HepG2 (cell line): Measurements from ENCODE around the gene TBC1D22A.

ENCODE experiments used
- CTCF ChIP-seq: sonication (generic); formaldehyde crosslinking; IDR thresholded peaks from 2 replicates; pipeline ENCODE4 v1.5.0; 2020; ENCODE audit warnings: mild to moderate bottlenecking, missing genetic modification reagents, moderate library complexity
- FUBP1 ChIP-seq: sonication (generic); formaldehyde crosslinking; IDR thresholded peaks from 2 replicates; pipeline ENCODE4 v1.5.1; 2020; ENCODE audit warnings: missing genetic modification reagents, mild to moderate bottlenecking, borderline replicate concordance
- PPARG ChIP-seq: conservative IDR thresholded peaks from 2 replicates; pipeline ENCODE4 v1.6.1; 2016; ENCODE audit warnings: missing biosample characterization, missing genetic modification reagents
- REXO4 ChIP-seq: sonication (generic); formaldehyde crosslinking; IDR thresholded peaks from 2 replicates; pipeline ENCODE4 v1.8.0; 2022; ENCODE audit warnings: missing genetic modification reagents, mild to moderate bottlenecking, borderline replicate concordance
- ZNF350 ChIP-seq: sonication (generic); formaldehyde crosslinking; IDR thresholded peaks from 2 replicates; pipeline ENCODE4 v1.4.0; 2020; ENCODE audit warnings: mild to moderate bottlenecking, low read depth, missing genetic modification reagents, borderline replicate concordance

GRCh38 chr22:46835288-46835687, 72.8 kb downstream of the TBC1D22A start:
- TF ChIP-seq ZNF350: no peak
- TF ChIP-seq FUBP1 (CRISPR knock-in tag): no peak
- no peak for TF ChIP-seq PPARG
- no peak for TF ChIP-seq REXO4
- TF ChIP-seq CTCF: no peak
